IMR-90 (cell line): Measurements from ENCODE around the gene LTBP2. TPM values are rescaled to one million over a fixed set of nuclear protein-coding genes. Genes with fewer than 3 reads are reported as not detected.

Experiments
- ATAC-seq: fragments of 200-7000 bp; cut with Tn5 transposase; 2 replicates; pipeline ENCODE4 v1.9.1; 2020; ENCODE audit warnings: low read depth, mild to moderate bottlenecking, moderate library complexity
- BruUV-seq: library from RNA; stranded (reverse); fragments of 400-500 nt; replicated peaks from 2 replicates; lab custom pipeline; 2021; lab: Mats Ljungman, UMichigan
- CTCF ChIA-PET: fragments of 300-600 bp; formaldehyde crosslinking; extraction: SDS; loops from one replicate; lab custom pipeline; 2021; ENCODE audit warnings: antibody characterized with exemption; lab: Yijun Ruan, JAX
- POLR2A ChIA-PET: fragments of 300-600 bp; sonication (Branson Sonifier 250); formaldehyde crosslinking; loops from one replicate; lab custom pipeline; 2022; ENCODE audit warnings: antibody characterized with exemption; ENCODE audit not compliant: unreplicated experiment; lab: Charles Lee
- DNase-seq: peaks from one replicate; pipeline ENCODE4 v3.0.0; 2013
- H2AFZ ChIP-seq: replicated peaks from 2 replicates; pipeline ENCODE3; 2013; ENCODE audit warnings: low read length, mild to moderate bottlenecking; ENCODE audit not compliant: poor library complexity
- H2AK5ac ChIP-seq: 2 replicates; pipeline ENCODE4 v1.6.1; 2013; ENCODE audit warnings: low read depth, low read length, inconsistent platforms
- H2AK9ac ChIP-seq: replicated peaks from 2 replicates; pipeline ENCODE3; 2013; ENCODE audit warnings: mild to moderate bottlenecking, low read depth, low read length, moderate library complexity; ENCODE audit not compliant: poor library complexity
- H2BK120ac ChIP-seq: 2 replicates; pipeline ENCODE4 v1.6.1; 2013; ENCODE audit warnings: low read depth, low read length, inconsistent platforms
- H2BK15ac ChIP-seq: 3 replicates; pipeline ENCODE4 v1.6.1; 2013; ENCODE audit warnings: low read depth, low read length, inconsistent platforms
- H2BK20ac ChIP-seq: 2 replicates; pipeline ENCODE4 v1.6.1; 2013; ENCODE audit warnings: low read depth, mild to moderate bottlenecking, inconsistent platforms, low read length, moderate library complexity
- H2BK5ac ChIP-seq: 2 replicates; pipeline ENCODE4 v1.6.1; 2013; ENCODE audit warnings: mild to moderate bottlenecking, low read depth, low read length, inconsistent platforms; ENCODE audit not compliant: poor library complexity, severe bottlenecking
- H3K14ac ChIP-seq: replicated peaks from 2 replicates; pipeline ENCODE4 v1.6.1; 2013; ENCODE audit warnings: low read depth, low read length, inconsistent platforms
- H3K18ac ChIP-seq: 2 replicates; pipeline ENCODE4 v1.6.1; 2013; ENCODE audit warnings: low read depth, low read length, control low read depth
- H3K23ac ChIP-seq: 2 replicates; pipeline ENCODE4 v1.6.1; 2013; ENCODE audit warnings: low read depth, low read length, inconsistent platforms
- H3K27ac ChIP-seq: 2 replicates; pipeline ENCODE4 v1.5.1; 2013; ENCODE audit warnings: mild to moderate bottlenecking, control low read depth, low read length; ENCODE audit not compliant: insufficient read depth
- H3K27me3 ChIP-seq: 2 replicates; pipeline ENCODE4 v1.6.1; 2013; ENCODE audit warnings: low read length; ENCODE audit not compliant: control insufficient read depth, insufficient read depth
- H3K36me3 ChIP-seq: 2 replicates; pipeline ENCODE4 v1.6.1; 2013; ENCODE audit warnings: low read length, mixed read lengths; ENCODE audit not compliant: control insufficient read depth, insufficient read depth
- H3K4ac ChIP-seq: 2 replicates; pipeline ENCODE4 v1.6.1; 2013; ENCODE audit warnings: low read depth, low read length, inconsistent platforms
- H3K4me1 ChIP-seq: 2 replicates; pipeline ENCODE4 v1.6.1; 2013; ENCODE audit warnings: low read length, mixed read lengths; ENCODE audit not compliant: control insufficient read depth, insufficient read depth
- H3K4me2 ChIP-seq: 2 replicates; pipeline ENCODE4 v1.6.1; 2013; ENCODE audit warnings: low read depth, mild to moderate bottlenecking, control low read depth, low read length, moderate library complexity
- H3K4me3 ChIP-seq: 2 replicates; pipeline ENCODE4 v1.5.1; 2013; ENCODE audit warnings: low read depth, mild to moderate bottlenecking, control low read depth, low read length, moderate library complexity; ENCODE audit not compliant: insufficient read depth
- H3K56ac ChIP-seq: 2 replicates; pipeline ENCODE4 v1.6.1; 2013; ENCODE audit warnings: low read length, inconsistent platforms; ENCODE audit not compliant: insufficient read depth; ENCODE audit errors: extremely low read depth
- H3K79me1 ChIP-seq, 2 experiments: 2 replicates each; pipeline ENCODE4 v1.6.1; 2013; ENCODE audit warnings: low read length in 2 of 2, inconsistent platforms in 1 of 2, low read depth in 1 of 2
- H3K9ac ChIP-seq: 2 replicates; pipeline ENCODE4 v1.6.1; 2013; ENCODE audit warnings: low read depth, low read length, control low read depth
- H3K9me1 ChIP-seq: 2 replicates; pipeline ENCODE4 v1.6.1; 2013; ENCODE audit warnings: low read length, inconsistent platforms; ENCODE audit not compliant: insufficient read depth
- H3K9me3 ChIP-seq: 2 replicates; pipeline ENCODE4 v1.6.1; 2013; ENCODE audit warnings: low read length; ENCODE audit not compliant: control insufficient read depth, insufficient read depth
- H4K20me1 ChIP-seq: 2 replicates; pipeline ENCODE4 v1.6.1; 2013; ENCODE audit warnings: low read length, inconsistent platforms; ENCODE audit not compliant: insufficient read depth
- H4K5ac ChIP-seq: 2 replicates; pipeline ENCODE4 v1.6.1; 2013; ENCODE audit warnings: mild to moderate bottlenecking, low read depth, low read length, control low read depth
- H4K8ac ChIP-seq, 2 experiments: 2 replicates each; pipeline ENCODE4 v1.6.1; 2013; ENCODE audit warnings: low read depth in 2 of 2, low read length in 2 of 2, control low read depth in 1 of 2, inconsistent platforms in 1 of 2
- H4K91ac ChIP-seq: 2 replicates; pipeline ENCODE4 v1.6.1; 2013; ENCODE audit warnings: low read depth, low read length, inconsistent platforms; ENCODE audit not compliant: insufficient read depth
- BHLHE40 ChIP-seq: fragments of 150-350 bp; IDR thresholded peaks from 2 replicates; pipeline ENCODE4 v1.6.1; 2016; ENCODE audit warnings: mild to moderate bottlenecking, low read depth, low read length
- RAD21 ChIP-seq: IDR thresholded peaks from 2 replicates; pipeline ENCODE4 v1.6.1; 2012; ENCODE audit warnings: low read length, improper control_type of control experiment
- RCOR1 ChIP-seq: IDR thresholded peaks from 2 replicates; pipeline ENCODE4 v1.6.1; 2012; ENCODE audit warnings: mild to moderate bottlenecking, low read length, improper control_type of control experiment; ENCODE audit not compliant: insufficient replicate concordance
- SMC3 ChIP-seq: fragments of 150-350 bp; IDR thresholded peaks from 2 replicates; pipeline ENCODE4 v1.6.1; 2016; ENCODE audit warnings: low read depth, mild to moderate bottlenecking, antibody characterized with exemption, low read length, moderate library complexity
- USF2 ChIP-seq: fragments of 150-350 bp; IDR thresholded peaks from 2 replicates; pipeline ENCODE4 v1.6.1; 2017; ENCODE audit warnings: mild to moderate bottlenecking, antibody characterized with exemption, low read length, low read depth
- WGBS, 2 experiments: methylation state at CpG; one replicate each; pipeline versions ENCODE4 v1.1.5 to v1.1.7; 2013; ENCODE audit warnings: missing lambda C conversion rate in 2 of 2; ENCODE audit not compliant: insufficient read length in 1 of 2; ENCODE audit errors: extremely low coverage in 2 of 2; 5-methylcytosine and 5-hydroxymethylcytosine counted together
- dilution Hi-C: fragments of 300-500 bp; cut with HindIII; formaldehyde crosslinking; loops from one replicate; pipeline ENCODE4 v1.14.3; 2018; ENCODE audit warnings: low sequenced_read_pairs; ENCODE audit not compliant: unreplicated experiment
- in situ Hi-C: fragments of 300-500 bp; cut with MboI; formaldehyde crosslinking; loops from 3 replicates; pipeline ENCODE4 v1.14.3; 2019; ENCODE audit warnings: low sequenced_read_pairs, inconsistent platforms, mixed read lengths
- intact Hi-C: fragments of 100-400 bp; cut with micrococcal nuclease; formaldehyde crosslinking; loops from 2 replicates; pipeline ENCODE4 v1.10.0; 2022
- polyA plus RNA-seq, 3 experiments: library from polyadenylated mRNA; depleted of rRNA; stranded (reverse); fragments of >200 nt; gene quantifications; 2 replicates each; pipeline ENCODE4 v1.2.3, GENCODE V29; 2012; ENCODE audit warnings: low replicate concordance in 1 of 3
- total RNA-seq: library from RNA; depleted of rRNA; stranded (reverse); fragments of >200 nt; gene quantifications from 2 replicates; pipeline ENCODE4 v1.2.3, GENCODE V29; 2012
- TF ChIP-seq, protein P1 (sequence below): conservative IDR thresholded peaks from 2 replicates; pipeline ENCODE4 v1.5.1; 2012; ENCODE audit warnings: mild to moderate bottlenecking, low read depth, low read length, improper control_type of control experiment

The LTBP2 gene
- total and polyA plus RNA-seq, 2 of the 4 experiments (the other 2 are of a cell fraction), result 23.8 to 79.3 TPM

- no peaks in the 10 kb centered on the region for H3K9me3 ChIP-seq
- BruUV-seq, result no TSS peak
- dilution Hi-C loops, result no loop called here
- H3K4me2 ChIP-seq, result no peak overlapping the region
- no peak overlapping the region for H3K27ac ChIP-seq
- peak overlapping the region; percentile 79 for H2AK5ac ChIP-seq
- peaks cover 28% of the 10 kb centered on the region for H3K36me3 ChIP-seq
- peak overlapping the region; percentile 71 for H2AK9ac ChIP-seq
- TF ChIP-seq SMC3 (peak; percentile 45; the same call in 1 of the 2 replicates), BHLHE40 (no peak), RCOR1 (no peak), USF2 (no peak), RAD21 (peak; percentile 47)
- TF ChIP-seq, protein P1, sequence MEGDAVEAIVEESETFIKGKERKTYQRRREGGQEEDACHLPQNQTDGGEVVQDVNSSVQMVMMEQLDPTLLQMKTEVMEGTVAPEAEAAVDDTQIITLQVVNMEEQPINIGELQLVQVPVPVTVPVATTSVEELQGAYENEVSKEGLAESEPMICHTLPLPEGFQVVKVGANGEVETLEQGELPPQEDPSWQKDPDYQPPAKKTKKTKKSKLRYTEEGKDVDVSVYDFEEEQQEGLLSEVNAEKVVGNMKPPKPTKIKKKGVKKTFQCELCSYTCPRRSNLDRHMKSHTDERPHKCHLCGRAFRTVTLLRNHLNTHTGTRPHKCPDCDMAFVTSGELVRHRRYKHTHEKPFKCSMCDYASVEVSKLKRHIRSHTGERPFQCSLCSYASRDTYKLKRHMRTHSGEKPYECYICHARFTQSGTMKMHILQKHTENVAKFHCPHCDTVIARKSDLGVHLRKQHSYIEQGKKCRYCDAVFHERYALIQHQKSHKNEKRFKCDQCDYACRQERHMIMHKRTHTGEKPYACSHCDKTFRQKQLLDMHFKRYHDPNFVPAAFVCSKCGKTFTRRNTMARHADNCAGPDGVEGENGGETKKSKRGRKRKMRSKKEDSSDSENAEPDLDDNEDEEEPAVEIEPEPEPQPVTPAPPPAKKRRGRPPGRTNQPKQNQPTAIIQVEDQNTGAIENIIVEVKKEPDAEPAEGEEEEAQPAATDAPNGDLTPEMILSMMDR, result peak; percentile 49
- H3K4me3 ChIP-seq, result no peak overlapping the region
- H3K9ac ChIP-seq, result no peak overlapping the region
- intact Hi-C loops, result no loop called here
- ChIA-PET CTCF (interaction anchor here (0.5 to 1.2 kb wide), 4 partner anchors 9 to 298 kb away, joined by 3 to 4 read pairs (median 3); partner anchors contain the start of genes ISCA2 and NPC2), POLR2A (no interaction called here)
- H3K23ac ChIP-seq, result 0 out of 2 replicates have a peak overlapping the region, but pooled peaks have one; percentile 29
- no peak overlapping the region for H4K8ac ChIP-seq
- no peak overlapping the region for H3K18ac ChIP-seq
- no peak overlapping the region; the same call in 1 of the 2 replicates for H3K14ac ChIP-seq
- no peak overlapping the region for H3K56ac ChIP-seq
- no peaks in the 10 kb centered on the region for H3K27me3 ChIP-seq
- in situ Hi-C loops, result loop anchor here (5.0 to 10.0 kb wide), 2 partner anchors 105 to 292 kb away; no protein-coding TSS in a partner anchor
- peak overlapping the region; percentile 69 for H3K4ac ChIP-seq
- H4K5ac ChIP-seq, result peak overlapping the region; percentile 33; the same call in 1 of the 2 replicates
- peaks cover 3% of the 10 kb centered on the region; the same call in 1 of the 2 replicates for H3K4me1 ChIP-seq
- peak overlapping the region; percentile 80 for H2BK120ac ChIP-seq
- H4K91ac ChIP-seq, result no peak overlapping the region
- peaks cover 7 to 18% of the 10 kb centered on the region in 2 experiments for H3K79me1 ChIP-seq
- no CpG with 5 or more reads among the region's 21 CpGs for WGBS, 2 experiments
- no peaks in the 10 kb centered on the region for H4K20me1 ChIP-seq
- no peak overlapping the region for H2BK5ac ChIP-seq
- DNase-seq (peak; percentile 45), ATAC-seq (peak; percentile 64)
- peak overlapping the region; percentile 62; the same call in 1 of the 3 replicates for H2BK15ac ChIP-seq
- peak overlapping the region; percentile 83; the same call in 1 of the 2 replicates for H2BK20ac ChIP-seq
- no peaks in the 10 kb centered on the region for H3K9me1 ChIP-seq
- no peak overlapping the region for H2AFZ ChIP-seq
Observed at GRCh38 chr14:74502236-74503019, 109.6 kb downstream of the LTBP2 start.
